Measurements from ENCODE around the gene NHLRC4.

NHLRC4 gene

DNA sequence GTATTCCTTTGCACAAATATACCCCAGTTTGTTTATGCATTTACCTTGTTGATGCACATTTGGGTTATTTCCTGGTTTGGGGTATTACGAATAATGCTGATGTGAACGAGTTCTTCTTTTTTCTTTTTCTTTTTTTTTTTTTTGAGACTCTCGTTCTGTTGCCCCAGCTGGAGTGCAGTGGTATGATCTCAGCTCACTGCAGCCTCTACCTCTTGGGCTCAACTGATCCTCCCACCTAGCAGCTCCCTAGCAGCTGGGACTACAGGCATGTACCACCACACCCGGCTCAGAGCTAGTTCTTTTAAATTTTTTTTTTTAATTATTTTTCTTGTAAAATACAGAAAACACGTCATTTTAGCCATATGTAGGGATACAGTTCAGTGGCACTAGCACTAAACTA lies 37.1 kb downstream of the NHLRC4 start:
- TF ChIP-seq, protein P1, sequence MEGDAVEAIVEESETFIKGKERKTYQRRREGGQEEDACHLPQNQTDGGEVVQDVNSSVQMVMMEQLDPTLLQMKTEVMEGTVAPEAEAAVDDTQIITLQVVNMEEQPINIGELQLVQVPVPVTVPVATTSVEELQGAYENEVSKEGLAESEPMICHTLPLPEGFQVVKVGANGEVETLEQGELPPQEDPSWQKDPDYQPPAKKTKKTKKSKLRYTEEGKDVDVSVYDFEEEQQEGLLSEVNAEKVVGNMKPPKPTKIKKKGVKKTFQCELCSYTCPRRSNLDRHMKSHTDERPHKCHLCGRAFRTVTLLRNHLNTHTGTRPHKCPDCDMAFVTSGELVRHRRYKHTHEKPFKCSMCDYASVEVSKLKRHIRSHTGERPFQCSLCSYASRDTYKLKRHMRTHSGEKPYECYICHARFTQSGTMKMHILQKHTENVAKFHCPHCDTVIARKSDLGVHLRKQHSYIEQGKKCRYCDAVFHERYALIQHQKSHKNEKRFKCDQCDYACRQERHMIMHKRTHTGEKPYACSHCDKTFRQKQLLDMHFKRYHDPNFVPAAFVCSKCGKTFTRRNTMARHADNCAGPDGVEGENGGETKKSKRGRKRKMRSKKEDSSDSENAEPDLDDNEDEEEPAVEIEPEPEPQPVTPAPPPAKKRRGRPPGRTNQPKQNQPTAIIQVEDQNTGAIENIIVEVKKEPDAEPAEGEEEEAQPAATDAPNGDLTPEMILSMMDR (IDR thresholded peaks at IDR 0.05; ENCODE audit: poor library complexity, severe bottlenecking): no peak
- peaks cover 2% of the 10 kb centered on the region for H3K9me3 ChIP-seq (ENCODE audit: severe bottlenecking)
- no peak overlapping the region for H3K27ac ChIP-seq (ENCODE audit: poor library complexity, severe bottlenecking)

DNA sequence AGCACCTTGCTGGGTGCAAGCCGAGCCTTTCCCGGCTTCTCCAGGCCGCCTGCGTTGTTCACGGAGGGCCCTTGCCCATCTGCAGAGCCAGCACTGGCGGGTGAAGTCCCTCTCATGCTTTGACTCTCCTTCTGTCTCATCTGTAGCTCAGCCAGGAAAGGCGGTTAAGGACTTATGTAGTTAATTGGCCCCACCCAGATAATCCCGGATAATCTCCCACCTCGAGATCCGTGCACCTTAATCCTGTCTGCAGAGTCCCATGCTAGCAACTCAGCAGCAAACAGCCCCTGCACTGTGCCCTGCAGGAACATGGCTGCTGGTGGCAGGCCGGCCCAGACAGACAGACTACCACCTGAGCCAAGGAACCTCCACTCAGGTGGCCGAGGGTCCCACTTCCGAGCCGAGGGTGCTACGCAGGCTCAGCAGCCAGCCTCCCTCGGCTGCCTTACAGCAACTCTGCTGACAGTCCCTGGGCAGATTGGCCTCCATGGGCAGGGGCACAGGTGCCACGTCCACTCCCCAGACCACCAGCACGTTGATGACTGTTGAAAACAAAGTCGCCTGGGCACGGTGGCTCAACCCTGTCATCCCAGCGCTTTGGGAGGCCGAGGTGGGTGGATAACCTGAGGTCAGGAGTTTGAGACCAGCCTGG lies 40.0 kb downstream of the NHLRC4 start:
- Histone ChIP-seq H3K4me1 (ENCODE audit: insufficient read depth, poor library complexity, severe bottlenecking) (peaks cover 5% of the 10 kb centered on the region), H3K27me3 (ENCODE audit: insufficient read depth, poor library complexity, severe bottlenecking) (no peaks in the 10 kb centered on the region), H3K36me3 (ENCODE audit: low read depth) (no peaks in the 10 kb centered on the region), H3K4me3 (ENCODE audit: severe bottlenecking) (no peak overlapping the region), H3K9me3 (ENCODE audit: severe bottlenecking) (no peaks in the 10 kb centered on the region), H3K27ac (ENCODE audit: poor library complexity, severe bottlenecking) (no peak overlapping the region)
- ATAC-seq (ENCODE audit: low read depth) (no peak), DNase-seq (ENCODE audit: low spot score) (no peak)
- TF ChIP-seq, protein P1 (IDR thresholded peaks at IDR 0.05; ENCODE audit: poor library complexity, severe bottlenecking): no peak

More for the DNA sequence above, 37.1 kb downstream of the NHLRC4 start:
- no peak for ATAC-seq (ENCODE audit: low read depth)
- no peak overlapping the region for H3K4me3 ChIP-seq (ENCODE audit: severe bottlenecking)
- no peak for DNase-seq (ENCODE audit: low spot score)
- H3K4me1 ChIP-seq (ENCODE audit: insufficient read depth, poor library complexity, severe bottlenecking): no peaks in the 10 kb centered on the region
- 0 out of 2 replicates have a peak, but pooled peaks cover 3% of the 10 kb centered on the region for H3K36me3 ChIP-seq (ENCODE audit: low read depth)
- no peaks in the 10 kb centered on the region for H3K27me3 ChIP-seq (ENCODE audit: insufficient read depth, poor library complexity, severe bottlenecking)

DNA sequence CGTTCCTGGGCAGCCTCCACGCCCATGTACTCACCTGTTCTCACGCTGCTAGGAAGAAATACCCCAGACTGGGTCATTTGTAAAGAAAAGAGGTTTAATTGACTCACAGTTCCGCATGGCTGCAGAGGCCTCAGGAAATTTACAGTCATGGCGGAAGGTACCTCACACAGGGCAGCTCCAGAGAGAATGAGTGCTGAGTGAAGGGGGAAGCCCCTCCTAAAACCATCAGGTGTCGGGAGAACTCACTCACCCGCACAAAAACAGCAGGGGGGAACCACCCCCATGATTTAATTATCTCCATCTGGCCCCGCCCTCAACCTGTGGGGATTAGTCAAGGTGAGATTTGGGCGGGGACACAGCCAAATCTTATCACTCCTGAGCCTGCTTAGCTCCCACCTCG lies 41.2 kb downstream of the NHLRC4 start:
- DNase-seq (ENCODE audit: low spot score) (no peak), ATAC-seq (ENCODE audit: low read depth) (no peak)
- Histone ChIP-seq H3K9me3 (ENCODE audit: severe bottlenecking) (no peaks in the 10 kb centered on the region), H3K27ac (ENCODE audit: poor library complexity, severe bottlenecking) (no peak overlapping the region), H3K4me3 (ENCODE audit: severe bottlenecking) (no peak overlapping the region), H3K4me1 (ENCODE audit: insufficient read depth, poor library complexity, severe bottlenecking) (peaks cover 5% of the 10 kb centered on the region), H3K36me3 (ENCODE audit: low read depth) (no peaks in the 10 kb centered on the region), H3K27me3 (ENCODE audit: insufficient read depth, poor library complexity, severe bottlenecking) (no peaks in the 10 kb centered on the region)
- TF ChIP-seq, protein P1 (IDR thresholded peaks at IDR 0.05; ENCODE audit: poor library complexity, severe bottlenecking): no peak

DNA sequence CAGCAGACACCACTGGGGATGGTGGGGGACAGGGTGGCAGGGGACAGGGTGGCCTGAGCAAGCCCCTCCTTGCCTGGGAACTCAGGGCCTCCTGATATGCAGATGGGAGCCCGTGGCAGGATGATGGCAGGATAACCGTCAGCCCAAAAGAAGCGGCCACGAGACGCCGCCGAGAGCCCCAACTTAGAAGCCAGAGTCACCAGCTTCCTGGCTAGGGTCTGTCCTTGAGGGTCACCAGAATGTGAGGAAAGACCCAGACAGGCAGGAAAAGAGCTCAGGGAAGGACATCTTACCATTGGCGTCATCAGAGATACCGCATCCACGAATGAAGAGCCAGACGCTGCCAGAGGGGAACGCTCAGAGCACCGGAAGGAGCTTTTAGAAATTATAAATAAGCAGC lies 42.5 kb downstream of the NHLRC4 start:
- DNase-seq (ENCODE audit: low spot score) (no peak), ATAC-seq (ENCODE audit: low read depth) (no peak)
- no peaks in the 10 kb centered on the region for H3K36me3 ChIP-seq (ENCODE audit: low read depth)
- no peaks in the 10 kb centered on the region for H3K9me3 ChIP-seq (ENCODE audit: severe bottlenecking)
- peaks cover 5% of the 10 kb centered on the region for H3K4me1 ChIP-seq (ENCODE audit: insufficient read depth, poor library complexity, severe bottlenecking)
- no peak overlapping the region for H3K4me3 ChIP-seq (ENCODE audit: severe bottlenecking)
- H3K27me3 ChIP-seq (ENCODE audit: insufficient read depth, poor library complexity, severe bottlenecking): no peaks in the 10 kb centered on the region
- H3K27ac ChIP-seq (ENCODE audit: poor library complexity, severe bottlenecking): no peak overlapping the region
- TF ChIP-seq, protein P1 (IDR thresholded peaks at IDR 0.05; ENCODE audit: poor library complexity, severe bottlenecking): no peak

DNA sequence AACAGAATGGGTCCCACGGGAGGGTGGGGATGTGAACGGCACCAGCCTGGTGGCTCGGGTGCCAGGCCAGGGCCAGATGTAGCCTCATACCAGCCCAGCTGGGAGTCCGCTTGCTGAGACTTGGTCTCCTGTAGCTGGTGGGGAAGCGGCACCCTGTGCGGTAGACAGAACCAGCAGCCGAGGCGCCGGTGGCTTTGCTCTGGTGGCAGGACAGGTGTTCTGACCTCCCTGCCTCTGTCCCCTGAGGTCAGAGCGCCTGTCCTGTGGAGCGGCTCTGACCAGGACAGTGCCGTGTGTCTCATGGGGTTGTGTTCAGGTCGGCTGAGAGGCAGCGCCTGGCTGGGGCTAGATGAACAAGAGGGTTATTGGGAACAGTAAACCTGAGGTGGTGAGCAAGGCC lies 43.2 kb downstream of the NHLRC4 start:
- H3K4me1 ChIP-seq (ENCODE audit: insufficient read depth, poor library complexity, severe bottlenecking): peaks cover 5% of the 10 kb centered on the region
- no peak overlapping the region for H3K27ac ChIP-seq (ENCODE audit: poor library complexity, severe bottlenecking)
- TF ChIP-seq, protein P1 (IDR thresholded peaks at IDR 0.05; ENCODE audit: poor library complexity, severe bottlenecking): no peak
- DNase-seq (ENCODE audit: low spot score) (no peak), ATAC-seq (ENCODE audit: low read depth) (no peak)
- H3K9me3 ChIP-seq (ENCODE audit: severe bottlenecking): no peaks in the 10 kb centered on the region
- H3K36me3 ChIP-seq (ENCODE audit: low read depth): no peaks in the 10 kb centered on the region
- no peak overlapping the region for H3K4me3 ChIP-seq (ENCODE audit: severe bottlenecking)
- H3K27me3 ChIP-seq (ENCODE audit: insufficient read depth, poor library complexity, severe bottlenecking): no peaks in the 10 kb centered on the region
